HEK293 (cell line): Measurements from ENCODE around the gene XPO1.

Experiments used
- CTCF ChIA-PET: fragments of 350-600 bp; formaldehyde crosslinking; extraction: SDS; loops from one replicate; lab custom pipeline; 2021; ENCODE audit warnings: antibody characterized with exemption; lab: Yijun Ruan, JAX
- POLR2A ChIA-PET: fragments of 300-600 bp; formaldehyde crosslinking; extraction: SDS; loops from one replicate; lab custom pipeline; 2020; ENCODE audit warnings: antibody characterized with exemption, inconsistent platforms; lab: Yijun Ruan, JAX
- H3K27ac ChIP-seq: fragments of 200-500 bp; sonication (Bioruptor generic); 2 replicates; pipeline ENCODE4 v1.5.1; 2014; ENCODE audit warnings: low read depth, low read length, control low read depth, inconsistent platforms; ENCODE audit errors: extremely low read depth
- H3K36me3 ChIP-seq, 2 experiments: fragments of 200-500 bp in 1 of 2; sonication (Bioruptor generic) in 1 of 2; 1 replicate in 1 of 2; 2 replicates in 1 of 2; pipeline ENCODE4 v1.5.1; 2014 to 2017; ENCODE audit warnings: inconsistent platforms in 2 of 2, low read length in 2 of 2; ENCODE audit not compliant: control insufficient read depth in 2 of 2, insufficient read depth in 1 of 2
- H3K4me1 ChIP-seq: fragments of 200-500 bp; sonication (Bioruptor generic); 2 replicates; pipeline ENCODE4 v1.5.1; 2014; ENCODE audit warnings: mild to moderate bottlenecking, low read length, inconsistent platforms; ENCODE audit not compliant: control insufficient read depth, insufficient read depth
- H3K4me3 ChIP-seq: 2 replicates; pipeline ENCODE4 v1.5.1; 2011; ENCODE audit warnings: low read depth, mild to moderate bottlenecking, control low read depth, low read length, moderate library complexity
- H3K9me3 ChIP-seq: fragments of 200-500 bp; sonication (Bioruptor generic); 2 replicates; pipeline ENCODE4 v1.5.1; 2014; ENCODE audit warnings: low read depth, low read length, inconsistent platforms; ENCODE audit not compliant: control insufficient read depth, insufficient read depth
- BCL11B ChIP-seq: fragments of 450-650 bp; formaldehyde crosslinking; IDR thresholded peaks from 2 replicates; pipeline ENCODE4 v1.5.1; 2016; ENCODE audit warnings: low read depth, missing biosample characterization, missing genetic modification characterization
- HOXD13 ChIP-seq: sonication (generic); formaldehyde crosslinking; IDR thresholded peaks from 2 replicates; pipeline ENCODE4 v1.8.0; 2022; ENCODE audit warnings: missing genetic modification reagents, borderline replicate concordance
- IKZF3 ChIP-seq: fragments of 450-650 bp; IDR thresholded peaks from 2 replicates; pipeline ENCODE4 v1.5.0; 2018; ENCODE audit warnings: missing biosample characterization, mild to moderate bottlenecking, missing genetic modification characterization, moderate library complexity
- MEIS1 ChIP-seq: sonication (generic); formaldehyde crosslinking; IDR thresholded peaks from 2 replicates; pipeline ENCODE4 v1.8.1; 2022; ENCODE audit warnings: missing genetic modification reagents, mild to moderate bottlenecking, borderline replicate concordance
- RBAK ChIP-seq: fragments of 450-650 bp; formaldehyde crosslinking; IDR thresholded peaks from 2 replicates; pipeline ENCODE4 v1.5.1; 2016; ENCODE audit warnings: missing biosample characterization, missing genetic modification characterization
- TCF7L2 ChIP-seq: IDR thresholded peaks from 2 replicates; pipeline ENCODE4 v1.6.1; 2011; ENCODE audit warnings: low read depth, mild to moderate bottlenecking, inconsistent platforms, low read length, moderate library complexity, borderline replicate concordance
- ZNF157 ChIP-seq: fragments of 450-650 bp; formaldehyde crosslinking; IDR thresholded peaks from 2 replicates; pipeline ENCODE4 v1.5.1; 2016; ENCODE audit warnings: missing biosample characterization, missing genetic modification characterization
- ZNF16 ChIP-seq: fragments of 450-650 bp; formaldehyde crosslinking; IDR thresholded peaks from 2 replicates; pipeline ENCODE4 v1.5.1; 2016; ENCODE audit warnings: low read depth, missing biosample characterization, missing genetic modification characterization
- ZNF202 ChIP-seq: fragments of 450-650 bp; formaldehyde crosslinking; IDR thresholded peaks from 2 replicates; pipeline ENCODE4 v1.5.1; 2016; ENCODE audit warnings: missing biosample characterization, missing genetic modification characterization, borderline replicate concordance
- ZNF248 ChIP-seq: fragments of 450-650 bp; formaldehyde crosslinking; IDR thresholded peaks from 2 replicates; pipeline ENCODE4 v1.5.1; 2017; ENCODE audit warnings: missing biosample characterization, missing genetic modification characterization
- ZNF302 ChIP-seq: fragments of 450-650 bp; formaldehyde crosslinking; IDR thresholded peaks from 2 replicates; pipeline ENCODE4 v1.5.1; 2016; ENCODE audit warnings: missing biosample characterization, missing genetic modification characterization, low read depth
- ZNF341 ChIP-seq: fragments of 450-650 bp; formaldehyde crosslinking; IDR thresholded peaks from 2 replicates; pipeline ENCODE4; 2016; ENCODE audit warnings: low read depth, missing biosample characterization, missing genetic modification characterization
- ZNF48 ChIP-seq: fragments of 450-650 bp; formaldehyde crosslinking; IDR thresholded peaks from 2 replicates; pipeline ENCODE4 v1.5.1; 2016; ENCODE audit warnings: missing biosample characterization, missing genetic modification characterization
- ZNF501 ChIP-seq: fragments of 450-650 bp; formaldehyde crosslinking; IDR thresholded peaks from 2 replicates; pipeline ENCODE4 v1.5.1; 2016; ENCODE audit warnings: missing biosample characterization, missing genetic modification characterization
- ZNF510 ChIP-seq: fragments of 450-650 bp; formaldehyde crosslinking; IDR thresholded peaks from 2 replicates; pipeline ENCODE4 v1.5.1; 2018; ENCODE audit warnings: mild to moderate bottlenecking, missing genetic modification characterization, missing biosample characterization; ENCODE audit not compliant: insufficient replicate concordance
- ZNF596 ChIP-seq: fragments of 450-650 bp; IDR thresholded peaks from 2 replicates; pipeline ENCODE4 v1.5.0; 2018; ENCODE audit warnings: missing biosample characterization, mild to moderate bottlenecking, missing genetic modification characterization, moderate library complexity
- ZNF623 ChIP-seq: fragments of 450-650 bp; formaldehyde crosslinking; IDR thresholded peaks from 2 replicates; pipeline ENCODE4 v1.5.1; 2016; ENCODE audit warnings: missing biosample characterization, missing genetic modification characterization
- ZNF624 ChIP-seq: fragments of 450-650 bp; formaldehyde crosslinking; IDR thresholded peaks from 2 replicates; pipeline ENCODE4 v1.5.1; 2017; ENCODE audit warnings: missing biosample characterization, missing genetic modification characterization
- ZNF626 ChIP-seq: fragments of 450-650 bp; sonication (Bioruptor Pico); formaldehyde crosslinking; IDR thresholded peaks from 2 replicates; pipeline ENCODE4 v1.5.1; 2018; ENCODE audit warnings: missing biosample characterization, missing genetic modification characterization, inconsistent platforms
- ZNF701 ChIP-seq: fragments of 450-650 bp; formaldehyde crosslinking; IDR thresholded peaks from 2 replicates; pipeline ENCODE4 v1.5.1; 2016; ENCODE audit warnings: missing biosample characterization, missing genetic modification characterization
- ZNF776 ChIP-seq: fragments of 450-650 bp; formaldehyde crosslinking; IDR thresholded peaks from 2 replicates; pipeline ENCODE4 v1.5.0; 2017; ENCODE audit warnings: missing biosample characterization, missing genetic modification characterization, borderline replicate concordance
- ZSCAN23 ChIP-seq: fragments of 450-650 bp; formaldehyde crosslinking; IDR thresholded peaks from 2 replicates; pipeline ENCODE4 v1.5.1; 2016; ENCODE audit warnings: missing biosample characterization, missing genetic modification characterization
- TF ChIP-seq, protein P1 (sequence below): fragments of 450-650 bp; IDR thresholded peaks from 2 replicates; pipeline ENCODE4 v1.5.1; 2018; ENCODE audit warnings: missing biosample characterization, mild to moderate bottlenecking, missing genetic modification characterization
- TF ChIP-seq, protein P2 (sequence below): fragments of 450-650 bp; formaldehyde crosslinking; IDR thresholded peaks from 2 replicates; pipeline ENCODE4 v1.5.1; 2017; ENCODE audit warnings: missing biosample characterization, missing genetic modification characterization
- TF ChIP-seq, protein P3 (sequence below): fragments of 450-650 bp; formaldehyde crosslinking; IDR thresholded peaks from 2 replicates; pipeline ENCODE4 v1.5.1; 2016; ENCODE audit warnings: missing biosample characterization, missing genetic modification characterization

Gene XPO1

DNA sequence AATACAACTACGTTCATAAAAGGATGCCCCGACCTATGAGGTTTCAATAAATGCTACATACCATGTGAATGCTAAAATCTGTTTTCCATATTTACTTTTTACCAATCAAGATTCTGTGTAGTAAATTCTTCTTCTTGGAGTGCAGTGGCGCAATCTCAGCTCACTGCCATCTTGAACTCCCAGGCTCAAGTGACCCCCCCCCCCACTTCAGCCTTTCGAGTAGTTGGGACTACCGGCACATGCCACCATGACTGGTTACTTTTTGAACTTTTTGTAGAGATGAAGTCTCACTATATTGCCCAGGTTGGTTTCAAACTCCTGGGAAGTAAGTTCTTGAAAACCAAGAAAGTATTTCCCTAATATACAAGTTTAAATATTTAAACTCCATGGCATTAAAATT is 52.9 kb downstream of the XPO1 start:
- no peak for TF ChIP-seq ZNF624
- TF ChIP-seq, protein P1, sequence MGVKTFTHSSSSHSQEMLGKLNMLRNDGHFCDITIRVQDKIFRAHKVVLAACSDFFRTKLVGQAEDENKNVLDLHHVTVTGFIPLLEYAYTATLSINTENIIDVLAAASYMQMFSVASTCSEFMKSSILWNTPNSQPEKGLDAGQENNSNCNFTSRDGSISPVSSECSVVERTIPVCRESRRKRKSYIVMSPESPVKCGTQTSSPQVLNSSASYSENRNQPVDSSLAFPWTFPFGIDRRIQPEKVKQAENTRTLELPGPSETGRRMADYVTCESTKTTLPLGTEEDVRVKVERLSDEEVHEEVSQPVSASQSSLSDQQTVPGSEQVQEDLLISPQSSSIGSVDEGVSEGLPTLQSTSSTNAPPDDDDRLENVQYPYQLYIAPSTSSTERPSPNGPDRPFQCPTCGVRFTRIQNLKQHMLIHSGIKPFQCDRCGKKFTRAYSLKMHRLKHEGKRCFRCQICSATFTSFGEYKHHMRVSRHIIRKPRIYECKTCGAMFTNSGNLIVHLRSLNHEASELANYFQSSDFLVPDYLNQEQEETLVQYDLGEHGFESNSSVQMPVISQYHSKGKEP (tag by site-specific recombination), result no peak
- TF ChIP-seq ZNF501, result no peak
- TF ChIP-seq ZNF157, result no peak
- TF ChIP-seq ZNF48 (tag by site-specific recombination), result no peak
- no peak for TF ChIP-seq ZNF510 (tag by site-specific recombination)
- no peak for TF ChIP-seq MEIS1 (CRISPR knock-in tag)
- TF ChIP-seq ZNF248 (tag by site-specific recombination), result no peak
- no peak for TF ChIP-seq ZNF623 (tag by site-specific recombination)
- TF ChIP-seq ZNF202 (tag by site-specific recombination), result no peak
- TF ChIP-seq ZNF626 (tag by site-specific recombination), result no peak
- no peak for TF ChIP-seq HOXD13
- TF ChIP-seq TCF7L2, result no peak
- TF ChIP-seq ZNF16 (tag by site-specific recombination), result no peak
- no peak for TF ChIP-seq BCL11B (tag by site-specific recombination)
- TF ChIP-seq ZNF776 (tag by site-specific recombination), result no peak
- TF ChIP-seq, protein P2, sequence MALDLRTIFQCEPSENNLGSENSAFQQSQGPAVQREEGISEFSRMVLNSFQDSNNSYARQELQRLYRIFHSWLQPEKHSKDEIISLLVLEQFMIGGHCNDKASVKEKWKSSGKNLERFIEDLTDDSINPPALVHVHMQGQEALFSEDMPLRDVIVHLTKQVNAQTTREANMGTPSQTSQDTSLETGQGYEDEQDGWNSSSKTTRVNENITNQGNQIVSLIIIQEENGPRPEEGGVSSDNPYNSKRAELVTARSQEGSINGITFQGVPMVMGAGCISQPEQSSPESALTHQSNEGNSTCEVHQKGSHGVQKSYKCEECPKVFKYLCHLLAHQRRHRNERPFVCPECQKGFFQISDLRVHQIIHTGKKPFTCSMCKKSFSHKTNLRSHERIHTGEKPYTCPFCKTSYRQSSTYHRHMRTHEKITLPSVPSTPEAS (tag by site-specific recombination), result no peak
- Histone ChIP-seq H3K27ac (no peak overlapping the region), H3K36me3 (peaks cover 86 to 92% of the 10 kb centered on the region in 2 experiments), H3K9me3 (no peaks in the 10 kb centered on the region), H3K4me1 (no peaks in the 10 kb centered on the region), H3K4me3 (no peak overlapping the region)
- CTCF ChIA-PET, result interaction anchor here (0.6 kb wide), 1 partner anchor 413 kb away, joined by 6 read pairs; no protein-coding TSS in a partner anchor
- POLR2A ChIA-PET, result no interaction called here

DNA sequence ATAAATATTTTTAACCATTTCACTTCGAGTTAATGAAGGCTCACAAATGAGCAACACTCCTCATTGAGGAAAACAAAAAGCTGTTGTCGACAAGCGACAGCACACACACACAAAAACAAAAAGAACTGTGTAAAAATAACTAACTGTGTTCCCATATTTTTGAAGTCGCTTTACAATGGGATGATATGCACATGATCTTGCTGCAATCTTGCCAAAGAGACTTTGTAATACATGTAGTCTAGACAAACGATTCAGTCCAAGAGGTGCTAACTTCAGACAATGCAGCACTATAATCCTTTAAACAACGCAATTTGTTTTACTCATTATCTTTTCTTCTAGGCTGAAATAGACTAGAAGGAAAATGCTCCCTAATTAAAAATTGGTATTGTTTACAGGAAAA is 60.1 kb downstream of the XPO1 start:
- CTCF ChIA-PET, result interaction anchor here (0.8 kb wide), 1 partner anchor 180 kb away, joined by 3 read pairs; no protein-coding TSS in a partner anchor
- no peaks in the 10 kb centered on the region for H3K4me1 ChIP-seq
- peaks cover 52 to 62% of the 10 kb centered on the region in 2 experiments for H3K36me3 ChIP-seq
- POLR2A ChIA-PET, result no interaction called here
- H3K4me3 ChIP-seq, result no peak overlapping the region
- TF ChIP-seq IKZF3 (tag by site-specific recombination) (no peak), ZNF596 (no peak), ZNF302 (tag by site-specific recombination) (no peak), TCF7L2 (no peak), ZNF157 (no peak), ZNF701 (tag by site-specific recombination) (no peak), ZNF510 (tag by site-specific recombination) (no peak), ZSCAN23 (tag by site-specific recombination) (no peak), ZNF341 (tag by site-specific recombination) (no peak), RBAK (no peak)
- TF ChIP-seq, protein P3, sequence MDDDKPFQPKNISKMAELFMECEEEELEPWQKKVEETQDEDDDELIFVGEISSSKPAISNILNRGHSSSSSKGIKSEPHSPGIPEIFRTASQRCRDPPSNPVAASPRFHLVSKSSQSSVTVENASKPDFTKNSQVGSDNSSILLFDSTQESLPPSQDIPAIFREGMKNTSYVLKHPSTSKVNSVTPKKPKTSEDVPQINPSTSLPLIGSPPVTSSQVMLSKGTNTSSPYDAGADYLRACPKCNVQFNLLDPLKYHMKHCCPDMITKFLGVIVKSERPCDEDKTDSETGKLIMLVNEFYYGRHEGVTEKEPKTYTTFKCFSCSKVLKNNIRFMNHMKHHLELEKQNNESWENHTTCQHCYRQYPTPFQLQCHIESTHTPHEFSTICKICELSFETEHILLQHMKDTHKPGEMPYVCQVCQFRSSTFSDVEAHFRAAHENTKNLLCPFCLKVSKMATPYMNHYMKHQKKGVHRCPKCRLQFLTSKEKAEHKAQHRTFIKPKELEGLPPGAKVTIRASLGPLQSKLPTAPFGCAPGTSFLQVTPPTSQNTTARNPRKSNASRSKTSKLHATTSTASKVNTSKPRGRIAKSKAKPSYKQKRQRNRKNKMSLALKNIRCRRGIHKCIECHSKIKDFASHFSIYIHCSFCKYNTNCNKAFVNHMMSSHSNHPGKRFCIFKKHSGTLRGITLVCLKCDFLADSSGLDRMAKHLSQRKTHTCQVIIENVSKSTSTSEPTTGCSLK (tag by site-specific recombination), result no peak
- H3K27ac ChIP-seq, result no peak overlapping the region
- no peaks in the 10 kb centered on the region for H3K9me3 ChIP-seq
